HEK293 (cell line): ENCODE data around the gene EXOSC6.
"Not testable (repeated sequence)": the region's sequence is repeated elsewhere in the genome, so short reads cannot be mapped to it uniquely, and the experiment has no call there.

Experiments used
- CTCF ChIA-PET: fragments of 350-600 bp; formaldehyde crosslinking; extraction: SDS; loops from one replicate; lab custom pipeline; 2021; ENCODE audit warnings: antibody characterized with exemption; lab: Yijun Ruan, JAX
- POLR2A ChIA-PET: fragments of 300-600 bp; formaldehyde crosslinking; extraction: SDS; loops from one replicate; lab custom pipeline; 2020; ENCODE audit warnings: antibody characterized with exemption, inconsistent platforms; lab: Yijun Ruan, JAX
- H3K27ac ChIP-seq: fragments of 200-500 bp; sonication (Bioruptor generic); 2 replicates; pipeline ENCODE4 v1.5.1; 2014; ENCODE audit warnings: low read depth, low read length, control low read depth, inconsistent platforms; ENCODE audit errors: extremely low read depth
- H3K36me3 ChIP-seq, 2 experiments: fragments of 200-500 bp in 1 of 2; sonication (Bioruptor generic) in 1 of 2; 1 replicate in 1 of 2; 2 replicates in 1 of 2; pipeline ENCODE4 v1.5.1; 2014 to 2017; ENCODE audit warnings: inconsistent platforms in 2 of 2, low read length in 2 of 2; ENCODE audit not compliant: control insufficient read depth in 2 of 2, insufficient read depth in 1 of 2
- H3K4me1 ChIP-seq: fragments of 200-500 bp; sonication (Bioruptor generic); 2 replicates; pipeline ENCODE4 v1.5.1; 2014; ENCODE audit warnings: mild to moderate bottlenecking, low read length, inconsistent platforms; ENCODE audit not compliant: control insufficient read depth, insufficient read depth
- H3K4me3 ChIP-seq: 2 replicates; pipeline ENCODE4 v1.5.1; 2011; ENCODE audit warnings: low read depth, mild to moderate bottlenecking, control low read depth, low read length, moderate library complexity
- H3K9me3 ChIP-seq: fragments of 200-500 bp; sonication (Bioruptor generic); 2 replicates; pipeline ENCODE4 v1.5.1; 2014; ENCODE audit warnings: low read depth, low read length, inconsistent platforms; ENCODE audit not compliant: control insufficient read depth, insufficient read depth
- GLI2 ChIP-seq: fragments of 450-650 bp; formaldehyde crosslinking; IDR thresholded peaks from 2 replicates; pipeline ENCODE4; 2017; ENCODE audit warnings: missing biosample characterization, missing genetic modification characterization, low read depth, borderline replicate concordance
- RBAK ChIP-seq: fragments of 450-650 bp; formaldehyde crosslinking; IDR thresholded peaks from 2 replicates; pipeline ENCODE4 v1.5.1; 2016; ENCODE audit warnings: missing biosample characterization, missing genetic modification characterization
- TSHZ1 ChIP-seq: fragments of 450-650 bp; formaldehyde crosslinking; IDR thresholded peaks from 2 replicates; pipeline ENCODE4 v1.5.1; 2016; ENCODE audit warnings: missing biosample characterization, missing genetic modification characterization, borderline replicate concordance
- ZEB2 ChIP-seq: fragments of 450-650 bp; formaldehyde crosslinking; IDR thresholded peaks from 2 replicates; pipeline ENCODE4 v1.5.1; 2016; ENCODE audit warnings: missing biosample characterization, missing genetic modification characterization
- ZNF121 ChIP-seq: fragments of 450-650 bp; formaldehyde crosslinking; IDR thresholded peaks from 2 replicates; pipeline ENCODE4 v1.5.1; 2016; ENCODE audit warnings: missing biosample characterization, missing genetic modification characterization
- ZNF133 ChIP-seq: fragments of 450-650 bp; formaldehyde crosslinking; IDR thresholded peaks from 2 replicates; pipeline ENCODE4 v1.5.1; 2016; ENCODE audit warnings: missing biosample characterization, missing genetic modification characterization
- ZNF174 ChIP-seq: fragments of 450-650 bp; formaldehyde crosslinking; IDR thresholded peaks from 2 replicates; pipeline ENCODE4 v1.5.0; 2017; ENCODE audit warnings: missing biosample characterization, mild to moderate bottlenecking, missing genetic modification characterization
- ZNF19 ChIP-seq: fragments of 450-650 bp; formaldehyde crosslinking; IDR thresholded peaks from 2 replicates; pipeline ENCODE4; 2016; ENCODE audit warnings: missing biosample characterization, missing genetic modification characterization, low read depth
- ZNF664 ChIP-seq: fragments of 450-650 bp; formaldehyde crosslinking; IDR thresholded peaks from 2 replicates; pipeline ENCODE4 v1.5.1; 2016; ENCODE audit warnings: missing biosample characterization, missing genetic modification characterization
- ZNF792 ChIP-seq: fragments of 450-650 bp; formaldehyde crosslinking; IDR thresholded peaks from 2 replicates; pipeline ENCODE4 v1.5.1; 2016; ENCODE audit warnings: missing biosample characterization, missing genetic modification characterization

Gene EXOSC6

GRCh38 chr16:70295634-70296033 lies 43.9 kb upstream of the EXOSC6 start:
- POLR2A ChIA-PET, result no interaction called here
- CTCF ChIA-PET, result no interaction called here
- H3K4me1 ChIP-seq, result no peaks in the 10 kb centered on the region
- H3K36me3 ChIP-seq, result no peaks in the 10 kb centered on the region; a peak in 1 of 3 replicates
- no peak overlapping the region for H3K27ac ChIP-seq
- no peak overlapping the region for H3K4me3 ChIP-seq
- no peaks in the 10 kb centered on the region for H3K9me3 ChIP-seq
- TF ChIP-seq ZNF121 (tag by site-specific recombination) (0 out of 2 replicates have a peak, but pooled peaks have one; percentile 45), GLI2 (tag by site-specific recombination) (no peak)

- H3K4me3 ChIP-seq, result no peak overlapping the region
- ChIA-PET POLR2A (no interaction called here), CTCF (interaction anchor here (1.1 kb wide), 1 partner anchor 37 kb away, joined by 5 read pairs; no protein-coding TSS in a partner anchor)
- no peaks in the 10 kb centered on the region for H3K36me3 ChIP-seq
- peaks cover 3% of the 10 kb centered on the region; the same call in 1 of the 2 replicates for H3K4me1 ChIP-seq
- TF ChIP-seq ZEB2 (tag by site-specific recombination) (no peak), RBAK (no peak), ZNF133 (tag by site-specific recombination) (no peak), ZNF174 (no peak), TSHZ1 (tag by site-specific recombination) (no peak)
- H3K27ac ChIP-seq, result no peak overlapping the region
- H3K9me3 ChIP-seq, result no peaks in the 10 kb centered on the region
Observed at GRCh38 chr16:70294385-70295025, 42.8 kb upstream of the EXOSC6 start.

GRCh38 chr16:70292148-70292547 lies 40.4 kb upstream of the EXOSC6 start:
- TF ChIP-seq ZNF121 (tag by site-specific recombination), result 0 out of 2 replicates have a peak, but pooled peaks have one; percentile 14
- H3K4me3 ChIP-seq, H3K27ac ChIP-seq, CTCF ChIA-PET, H3K36me3 ChIP-seq, H3K9me3 ChIP-seq, H3K4me1 ChIP-seq: not testable (repeated sequence)
- POLR2A ChIA-PET, result interaction anchor here (1.5 kb wide), 1 partner anchor 12 kb away, joined by 4 read pairs; no protein-coding TSS in a partner anchor

GRCh38 chr16:70290949-70291519 lies 39.3 kb upstream of the EXOSC6 start:
- H3K9me3 ChIP-seq, result no peaks in the 10 kb centered on the region
- CTCF ChIA-PET, result no interaction called here
- no peak overlapping the region for H3K4me3 ChIP-seq
- POLR2A ChIA-PET, result interaction anchor here (1.2 to 1.5 kb wide), 2 partner anchors 13 to 39 kb away, joined by 3 to 4 read pairs; partner anchors contain the start of gene EXOSC6
- no peak overlapping the region for H3K27ac ChIP-seq
- peaks cover 2 to 3% of the 10 kb centered on the region in 2 experiments; a peak in 2 of 3 replicates for H3K36me3 ChIP-seq
- H3K4me1 ChIP-seq, result peaks cover 3% of the 10 kb centered on the region; the same call in 1 of the 2 replicates
- peak; percentile 88; the same call in 1 of the 2 replicates for TF ChIP-seq ZNF792 (tag by site-specific recombination)
- no peak for TF ChIP-seq ZNF19 (tag by site-specific recombination)
- peak; percentile 96 for TF ChIP-seq ZNF664
